HG03442 (cell line): ENCODE data around the gene RARB.

ENCODE experiments used
- ATAC-seq: cut with Tn5 transposase; IDR thresholded peaks from one replicate; pipeline ENCODE4 v1.9.1; 2021; ENCODE audit warnings: mild to moderate bottlenecking, moderate library complexity; ENCODE audit not compliant: unreplicated experiment

Gene RARB

DNA sequence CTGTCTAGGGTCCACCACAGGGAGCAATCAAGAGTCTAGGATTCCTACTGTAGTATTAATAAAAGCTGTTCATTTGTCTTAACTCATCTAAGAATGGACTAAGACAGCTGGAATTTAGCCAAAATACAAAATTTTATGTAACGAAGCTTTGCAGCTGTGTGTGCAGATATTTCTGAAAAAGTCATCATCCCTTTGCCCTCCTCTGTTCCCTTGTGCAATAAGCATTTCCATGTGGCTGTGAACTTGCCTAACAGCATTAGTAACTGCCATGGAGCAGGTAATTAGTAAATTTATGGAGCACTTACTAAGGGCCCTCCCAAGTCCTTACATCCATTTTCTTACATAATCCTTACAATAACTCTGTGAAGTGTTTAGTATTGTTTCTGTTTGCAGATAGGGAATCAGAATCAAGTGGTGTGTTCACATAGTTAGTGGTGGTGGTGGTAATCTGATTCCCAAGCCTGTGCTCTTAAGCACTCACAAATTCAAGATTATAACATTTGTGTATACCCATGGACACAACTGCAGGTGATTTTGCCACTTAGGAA is 114.5 kb downstream of the RARB start:
- no peak for ATAC-seq

DNA sequence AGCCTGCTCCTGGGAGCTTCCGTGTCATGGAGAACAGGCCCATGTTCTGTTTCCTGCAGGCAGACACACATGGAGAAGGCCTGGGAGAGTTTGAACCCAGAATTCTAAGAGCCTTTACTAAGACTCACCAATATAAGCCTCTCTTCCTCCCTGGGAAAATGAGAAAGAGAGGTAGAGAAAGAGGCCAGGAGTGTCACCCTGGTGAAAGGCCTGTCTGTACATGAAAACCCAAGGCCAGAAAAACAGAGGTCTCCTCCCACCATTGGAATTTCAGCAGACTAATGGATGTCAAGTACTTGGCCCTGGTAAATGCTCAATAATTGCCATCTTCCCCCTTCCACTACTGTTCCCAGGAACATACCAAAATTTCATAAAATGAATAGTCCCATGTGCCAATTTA is 119.0 kb downstream of the RARB start:
- ATAC-seq: no peak

DNA sequence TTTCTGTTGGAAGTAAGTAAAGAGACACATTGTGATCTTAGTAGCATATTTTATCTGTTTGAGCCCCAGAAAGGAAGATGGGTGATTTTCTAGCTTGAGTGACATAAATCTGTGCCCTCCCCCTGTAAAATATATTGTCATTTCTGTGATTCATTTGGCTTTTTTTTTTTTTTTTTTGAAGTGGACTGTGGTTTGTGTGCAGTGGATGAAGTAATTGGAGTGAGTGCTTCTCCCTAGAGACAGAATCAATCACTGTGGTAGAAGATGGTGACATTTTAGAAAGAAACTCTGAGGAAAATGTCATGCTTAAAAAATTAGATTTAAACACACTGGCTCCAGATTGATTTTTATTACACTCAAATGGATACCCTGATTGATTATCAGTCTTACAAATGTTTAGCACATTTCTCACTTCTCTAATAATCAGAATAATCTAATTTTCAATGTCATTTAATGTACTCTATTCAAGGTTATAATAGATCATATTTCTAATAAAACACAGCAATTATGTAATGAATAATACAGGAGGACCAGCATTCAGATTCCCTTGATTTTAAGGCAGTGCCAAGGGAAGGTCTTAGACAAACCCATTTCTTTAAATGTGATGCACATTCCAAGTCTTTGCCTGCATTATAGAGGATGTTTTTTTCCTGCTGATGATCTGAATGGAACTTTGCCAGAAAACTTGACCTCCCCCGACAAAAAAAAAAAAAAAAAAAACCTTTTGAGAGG is 120.0 kb downstream of the RARB start:
- no peak for ATAC-seq

DNA sequence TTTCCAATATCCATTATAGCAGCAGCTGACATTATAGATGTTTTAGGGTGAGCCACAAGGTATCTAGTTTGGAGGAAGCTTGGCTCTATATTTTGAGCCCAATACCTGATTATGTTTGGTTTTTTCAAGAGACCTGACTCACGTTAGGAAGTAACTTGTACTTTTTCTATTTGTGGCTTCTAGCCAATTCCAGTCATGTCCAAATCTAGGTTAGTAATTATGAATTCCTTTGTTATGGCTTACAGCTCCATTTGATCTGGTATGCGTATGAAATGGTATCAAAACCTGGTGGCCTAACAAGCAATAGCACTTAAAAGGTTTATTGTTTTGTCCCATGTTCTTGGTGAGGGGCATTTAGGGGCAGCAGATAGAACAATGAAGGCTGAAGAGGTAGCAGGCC is 120.8 kb downstream of the RARB start:
- no peak for ATAC-seq

DNA sequence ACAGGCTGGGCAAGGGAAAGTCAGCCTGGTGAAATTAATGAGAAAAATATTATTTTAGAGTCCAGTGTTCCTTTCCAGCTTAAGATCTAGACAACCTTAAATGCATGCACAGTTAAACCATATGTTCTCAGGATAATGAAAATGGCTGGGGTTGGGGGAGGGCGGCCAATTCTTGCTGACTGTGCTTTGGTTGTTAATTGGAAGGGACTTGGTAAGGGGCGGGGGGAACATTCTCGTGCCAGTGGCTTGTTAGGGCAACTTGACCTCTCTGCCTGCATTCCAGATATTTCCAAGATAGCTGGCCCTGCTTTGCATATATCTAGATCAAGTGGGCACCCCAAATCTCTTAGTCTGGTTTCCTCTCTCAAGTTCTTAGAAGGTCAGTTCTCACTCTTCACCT is 124.2 kb downstream of the RARB start:
- no peak for ATAC-seq

DNA sequence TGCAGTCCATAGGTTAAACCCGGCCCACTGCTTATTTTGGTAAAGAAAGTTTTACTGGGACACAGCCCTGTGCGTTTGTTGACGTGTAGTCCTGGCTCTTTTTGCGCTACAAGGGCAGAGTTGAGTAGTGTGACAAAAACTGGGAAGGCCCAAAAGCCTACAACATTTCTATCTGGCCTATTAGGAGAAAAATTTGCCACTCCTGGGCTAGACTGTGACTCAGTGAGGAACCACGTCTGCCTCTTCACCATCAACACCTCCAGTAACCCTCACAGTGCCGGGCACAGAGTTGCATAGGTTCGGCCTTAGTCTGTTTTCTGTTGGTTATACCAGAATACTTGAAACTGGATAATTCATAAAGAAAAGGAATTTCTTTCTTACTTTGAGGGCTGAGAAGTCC is 126.3 kb downstream of the RARB start:
- no peak for ATAC-seq

GRCh38 chr3:25555695-25556437 is 127.8 kb downstream of the RARB start:
- ATAC-seq: no peak

- ATAC-seq: no peak
Measured at GRCh38 chr3:25556447-25556846, 128.4 kb downstream of the RARB start.

DNA sequence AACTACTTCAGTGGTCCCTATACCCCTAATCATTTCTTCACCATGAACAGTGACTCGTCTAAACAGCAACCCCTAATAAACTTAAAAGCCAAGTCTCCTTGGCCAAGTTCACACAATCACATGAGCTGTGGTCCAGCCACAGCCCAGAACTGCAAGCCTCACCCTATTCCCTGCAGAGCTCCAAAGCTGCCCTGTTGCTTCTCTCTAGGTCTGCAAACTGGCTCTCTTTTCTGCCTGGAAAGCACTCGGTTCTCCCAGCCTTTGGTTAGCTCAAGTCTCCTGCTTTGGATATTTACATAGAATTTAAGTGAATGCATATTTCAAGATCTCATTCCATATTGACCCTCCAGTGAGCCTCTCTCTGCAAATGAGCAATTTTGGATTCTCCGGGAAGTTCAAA is 129.6 kb downstream of the RARB start:
- ATAC-seq: no peak

DNA sequence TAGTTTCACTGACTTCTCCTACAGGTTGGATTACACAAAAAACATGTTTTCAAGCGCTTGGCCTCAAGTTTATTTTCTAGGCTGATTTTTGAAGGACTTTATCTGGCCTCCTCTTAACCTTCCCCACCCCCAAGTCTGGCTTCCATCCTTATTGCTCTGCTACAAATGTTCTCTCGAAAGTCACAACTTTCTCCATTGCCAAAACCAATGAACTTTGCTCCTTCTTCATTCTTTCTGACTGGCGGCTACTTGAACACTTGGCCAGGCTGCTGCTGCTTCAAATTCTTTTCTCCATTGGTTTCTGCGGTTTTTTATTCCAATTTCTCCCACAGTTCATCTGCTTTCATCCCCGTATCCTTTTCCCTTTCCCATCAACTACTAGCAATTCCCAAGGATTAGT is 130.1 kb downstream of the RARB start:
- no peak for ATAC-seq

DNA sequence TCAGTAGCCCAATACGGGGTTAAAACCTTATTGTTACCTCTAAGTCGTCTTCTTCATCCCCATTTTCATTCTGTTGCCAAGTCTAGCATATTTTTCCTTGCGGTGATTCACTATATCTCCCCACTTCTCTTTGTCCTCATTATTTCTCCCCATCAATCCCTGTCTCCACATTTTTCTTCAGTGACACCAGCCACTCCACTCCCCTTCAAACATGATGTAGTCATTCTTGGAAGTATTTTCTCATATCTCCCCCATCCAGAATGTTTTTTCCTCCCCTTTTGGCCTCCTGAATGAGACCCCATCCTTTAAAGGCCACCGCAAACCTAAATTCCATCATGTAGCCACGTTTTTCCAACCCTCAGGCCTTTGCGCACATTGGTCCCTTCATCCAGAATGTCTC is 130.7 kb downstream of the RARB start:
- ATAC-seq: no peak

GRCh38 chr3:25563601-25564000 is 135.5 kb downstream of the RARB start:
- ATAC-seq: no peak

DNA sequence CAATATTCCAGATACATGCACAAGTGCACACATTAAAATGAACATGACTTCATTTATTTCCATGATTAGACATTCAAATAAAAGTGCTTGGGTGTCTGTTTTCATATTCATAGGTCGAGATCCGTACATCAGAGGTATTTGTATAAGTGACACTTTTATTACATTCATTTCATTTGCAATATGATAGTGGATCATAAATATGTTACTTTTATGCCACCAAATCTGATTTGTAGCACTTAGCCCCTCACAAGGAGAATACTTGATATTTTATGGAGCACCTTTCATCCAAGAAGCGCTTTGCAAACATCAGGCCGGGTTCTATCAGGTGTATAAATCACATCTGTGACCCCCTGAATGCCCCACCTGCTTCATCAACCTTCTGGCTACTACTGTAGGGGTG is 136.0 kb downstream of the RARB start:
- ATAC-seq: no peak

GRCh38 chr3:25565807-25566206 is 137.7 kb downstream of the RARB start:
- no peak for ATAC-seq

GRCh38 chr3:25566358-25566920 is 138.4 kb downstream of the RARB start:
- no peak for ATAC-seq

DNA sequence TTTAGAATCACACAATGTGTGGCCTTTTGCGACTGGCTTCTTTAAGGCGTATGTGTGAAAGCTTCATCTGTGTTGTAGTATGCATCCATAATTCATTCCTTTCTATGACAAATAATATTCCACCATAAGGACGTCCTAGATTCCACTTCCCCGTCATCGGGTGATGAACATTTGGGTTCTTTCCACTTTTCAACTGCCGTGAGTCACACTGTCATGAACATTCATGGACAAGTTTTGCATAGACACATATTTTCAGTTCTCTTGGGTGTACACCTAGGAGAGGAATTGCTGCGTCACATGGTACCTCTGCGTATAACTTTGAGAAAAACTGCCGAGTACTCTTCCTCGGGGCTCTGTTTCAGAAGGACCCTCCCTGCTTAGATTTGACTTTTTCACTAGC is 139.3 kb downstream of the RARB start:
- ATAC-seq: no peak

GRCh38 chr3:25567806-25568524 is 139.9 kb downstream of the RARB start:
- ATAC-seq: no peak

- no peak for ATAC-seq
Measured at GRCh38 chr3:25568525-25569078, 140.5 kb downstream of the RARB start.

DNA sequence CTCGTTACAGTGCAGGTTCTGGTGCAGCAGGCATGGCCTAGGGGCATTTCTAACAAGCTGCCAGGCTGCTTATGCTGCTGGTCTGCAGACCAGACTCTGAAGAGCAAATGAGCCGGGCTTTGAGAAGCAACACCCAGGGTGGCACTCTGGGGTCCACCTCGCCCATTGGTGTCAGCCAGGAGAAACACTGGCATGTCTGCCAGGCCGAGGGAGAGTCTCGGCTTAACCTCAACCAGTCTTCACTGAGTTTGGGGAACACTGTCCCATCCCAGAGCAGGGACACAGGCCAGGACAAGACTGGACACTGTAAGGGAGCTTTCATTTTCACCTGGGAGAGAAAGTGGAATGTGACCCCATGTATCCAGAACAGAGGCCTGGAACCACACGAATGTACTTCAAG is 143.2 kb downstream of the RARB start:
- no peak for ATAC-seq

DNA sequence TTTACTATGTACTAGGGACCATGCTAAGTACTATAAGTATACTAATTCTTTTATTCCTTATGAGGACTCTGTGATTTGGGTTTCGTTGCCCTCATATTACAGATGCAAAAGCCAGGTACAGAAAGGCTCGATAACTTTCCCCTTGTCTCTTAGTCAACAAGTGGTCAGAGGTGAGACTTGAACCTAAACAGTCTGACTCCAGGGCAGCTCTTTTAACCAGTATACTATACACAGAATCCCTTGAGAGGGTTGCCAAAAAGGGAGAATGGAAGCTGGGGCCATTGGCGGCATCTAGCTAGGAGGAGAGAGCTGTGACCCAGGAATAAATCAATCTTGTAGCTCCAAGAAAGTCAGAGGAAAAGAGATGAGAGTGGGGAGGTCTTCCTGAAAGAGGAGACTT is 144.3 kb downstream of the RARB start:
- ATAC-seq: no peak

- ATAC-seq: no peak
Measured at GRCh38 chr3:25572919-25573385, 144.9 kb downstream of the RARB start.
